ENCODE data around the gene LTBP4.
"Not testable (repeated sequence)": the region's sequence is repeated elsewhere in the genome, so short reads cannot be mapped to it uniquely, and the experiment has no call there.

The LTBP4 gene

GRCh38 chr19:40629346-40629745, 28.2 kb downstream of the LTBP4 start:
- DNase-seq (ENCODE audit: low read depth in 2 of 2): no peak

- no peak for DNase-seq (ENCODE audit: low read depth in 2 of 2)
These were observed 29.5 kb downstream of the LTBP4 start for GRCh38 chr19:40630571-40631160.

- no peak for DNase-seq (ENCODE audit: low read depth in 2 of 2)
These were observed 31.3 kb downstream of the LTBP4 start for GRCh38 chr19:40632311-40633036.

- no peak for DNase-seq (ENCODE audit: low read depth in 2 of 2)
These were observed 32.0 kb downstream of the LTBP4 start for GRCh38 chr19:40633207-40633606.

GRCh38 chr19:40638327-40638726, 37.2 kb downstream of the LTBP4 start:
- no peak for DNase-seq (ENCODE audit: low read depth in 2 of 2)

GRCh38 chr19:40639638-40639982, 38.4 kb downstream of the LTBP4 start:
- no peak for DNase-seq (ENCODE audit: low read depth in 2 of 2)

- DNase-seq (ENCODE audit: low read depth in 2 of 2): no peak
These were observed 39.6 kb downstream of the LTBP4 start for GRCh38 chr19:40640744-40641143.

- DNase-seq (ENCODE audit: low read depth in 2 of 2): no peak
These were observed 40.1 kb downstream of the LTBP4 start for GRCh38 chr19:40641281-40641680.

- DNase-seq (ENCODE audit: low read depth in 2 of 2): no peak
These were observed 41.0 kb downstream of the LTBP4 start for GRCh38 chr19:40642051-40642706.

- no peak for DNase-seq (ENCODE audit: low read depth in 2 of 2)
These were observed 41.7 kb downstream of the LTBP4 start for GRCh38 chr19:40642757-40643305.

GRCh38 chr19:40646743-40647254, 45.6 kb downstream of the LTBP4 start:
- DNase-seq (ENCODE audit: low read depth in 2 of 2): no peak

GRCh38 chr19:40649903-40650675, 48.9 kb downstream of the LTBP4 start:
- DNase-seq (ENCODE audit: low read depth in 2 of 2): not testable (repeated sequence)

GRCh38 chr19:40650749-40651305, 49.7 kb downstream of the LTBP4 start:
- no peak for DNase-seq (ENCODE audit: low read depth in 2 of 2)

GRCh38 chr19:40652303-40652702, 51.1 kb downstream of the LTBP4 start:
- not testable (repeated sequence) for DNase-seq (ENCODE audit: low read depth in 2 of 2)

GRCh38 chr19:40655684-40656083, 54.5 kb downstream of the LTBP4 start:
- DNase-seq (ENCODE audit: low read depth in 2 of 2): not testable (repeated sequence)

GRCh38 chr19:40658031-40658430, 56.9 kb downstream of the LTBP4 start:
- DNase-seq (ENCODE audit: low read depth in 2 of 2): no peak

GRCh38 chr19:40659116-40659515, 57.9 kb downstream of the LTBP4 start:
- DNase-seq (ENCODE audit: low read depth in 2 of 2): no peak

- DNase-seq (ENCODE audit: low read depth in 2 of 2): no peak
These were observed 58.4 kb downstream of the LTBP4 start for GRCh38 chr19:40659566-40659965.

- DNase-seq (ENCODE audit: low read depth in 2 of 2): no peak
These were observed 60.4 kb downstream of the LTBP4 start for GRCh38 chr19:40661616-40662015.

- peak; percentile 94 to 96 for DNase-seq (ENCODE audit: low read depth in 2 of 2)
These were observed 61.9 kb downstream of the LTBP4 start for GRCh38 chr19:40662925-40663694.
